ENCODE results near the gene LRRC32. TPM values are rescaled to one million over a fixed set of nuclear protein-coding genes. Genes with fewer than 3 reads are reported as not detected.

The LRRC32 gene
- total RNA-seq, 1 experiment from 2014 or later = 0.06 TPM

- DNase-seq (ENCODE audit: low read depth) = no peak
These were observed 6.6 kb downstream of the LRRC32 start for GRCh38 chr11:76663912-76664440.

- no peak for DNase-seq (ENCODE audit: low read depth)
These were observed 7.1 kb downstream of the LRRC32 start for GRCh38 chr11:76663486-76663810.

GRCh38 chr11:76662656-76663485 is 7.7 kb downstream of the LRRC32 start:
- DNase-seq (ENCODE audit: low read depth) = no peak

- no peak for DNase-seq (ENCODE audit: low read depth)
These were observed 8.6 kb downstream of the LRRC32 start for GRCh38 chr11:76661834-76662434.

- no peak for DNase-seq (ENCODE audit: low read depth)
These were observed 9.2 kb downstream of the LRRC32 start for GRCh38 chr11:76661306-76661751.

GRCh38 chr11:76660533-76661305 is 9.8 kb downstream of the LRRC32 start:
- DNase-seq (ENCODE audit: low read depth) = no peak

- no peak for DNase-seq (ENCODE audit: low read depth)
These were observed 10.6 kb downstream of the LRRC32 start for GRCh38 chr11:76659672-76660532.

GRCh38 chr11:76658651-76659650 is 11.6 kb downstream of the LRRC32 start:
- no peak for DNase-seq (ENCODE audit: low read depth)

- DNase-seq (ENCODE audit: low read depth) = no peak
These were observed 12.3 kb downstream of the LRRC32 start for GRCh38 chr11:76658231-76658630.

- DNase-seq (ENCODE audit: low read depth) = no peak
These were observed 13.1 kb downstream of the LRRC32 start for GRCh38 chr11:76657187-76658170.

GRCh38 chr11:76656571-76657081 is 13.9 kb downstream of the LRRC32 start:
- DNase-seq (ENCODE audit: low read depth) = no peak

- DNase-seq (ENCODE audit: low read depth) = no peak
These were observed 14.5 kb downstream of the LRRC32 start for GRCh38 chr11:76656050-76656531.

- DNase-seq (ENCODE audit: low read depth) = no peak
These were observed 15.0 kb downstream of the LRRC32 start for GRCh38 chr11:76655501-76656049.

GRCh38 chr11:76654980-76655379 is 15.6 kb downstream of the LRRC32 start:
- DNase-seq (ENCODE audit: low read depth) = no peak

GRCh38 chr11:76654298-76654851 is 16.2 kb downstream of the LRRC32 start:
- no peak for DNase-seq (ENCODE audit: low read depth)

GRCh38 chr11:76653674-76654284 is 16.8 kb downstream of the LRRC32 start:
- peak; percentile 18 for DNase-seq (ENCODE audit: low read depth)
